Panc1 (cell line): ENCODE data around the gene UBE2V1. TPM values are rescaled to one million over a fixed set of nuclear protein-coding genes. Genes with fewer than 3 reads are reported as not detected.

Experiments used
- ATAC-seq: fragments of 200-7000 bp; cut with Tn5 transposase; 2 replicates; pipeline ENCODE4 v1.9.1; 2020; ENCODE audit warnings: mild to moderate bottlenecking, moderate library complexity
- BruUV-seq: library from RNA; stranded (reverse); fragments of 400-500 nt; replicated peaks from 2 replicates; lab custom pipeline; 2021; lab: Mats Ljungman, UMichigan
- CTCF ChIA-PET: fragments of 300-600 bp; sonication (Branson Sonifier 250); formaldehyde crosslinking; loops from one replicate; lab custom pipeline; 2022; ENCODE audit warnings: antibody characterized with exemption; lab: Charles Lee
- POLR2A ChIA-PET: fragments of 300-600 bp; sonication (Branson Sonifier 250); formaldehyde crosslinking; loops from one replicate; lab custom pipeline; 2022; ENCODE audit warnings: antibody characterized with exemption; lab: Charles Lee
- DNase-seq: peaks from one replicate; pipeline ENCODE4 v3.0.0-alpha.2; 2010; ENCODE audit warnings: low read depth, low spot score
- H3K27ac ChIP-seq: 2 replicates; pipeline ENCODE4 v1.5.1; 2011; ENCODE audit warnings: mild to moderate bottlenecking, low read length, inconsistent platforms
- H3K27me3 ChIP-seq: fragments of 200-500 bp; sonication (Bioruptor generic); 2 replicates; pipeline ENCODE4 v1.6.0; 2014; ENCODE audit warnings: low read length, inconsistent platforms; ENCODE audit not compliant: control insufficient read depth, insufficient read depth
- H3K36me3 ChIP-seq: fragments of 200-500 bp; sonication (Bioruptor generic); 2 replicates; pipeline ENCODE4 v1.5.1; 2014; ENCODE audit warnings: inconsistent platforms, mild to moderate bottlenecking, low read length, moderate library complexity; ENCODE audit not compliant: control insufficient read depth, insufficient read depth
- H3K4me1 ChIP-seq: 2 replicates; pipeline ENCODE4 v1.5.1; 2011; ENCODE audit warnings: inconsistent platforms, mild to moderate bottlenecking, low read length, moderate library complexity; ENCODE audit not compliant: control insufficient read depth, insufficient read depth
- H3K4me3 ChIP-seq, 2 experiments: 2 replicates each; pipeline ENCODE4 v1.5.1; 2011 to 2012; ENCODE audit warnings: low read depth in 2 of 2, low read length in 2 of 2, mild to moderate bottlenecking in 2 of 2, inconsistent platforms in 1 of 2, moderate library complexity in 1 of 2
- H3K9me3 ChIP-seq: fragments of 200-500 bp; sonication (Bioruptor generic); 2 replicates; pipeline ENCODE4 v1.5.1; 2014; ENCODE audit warnings: low read depth, mild to moderate bottlenecking, inconsistent platforms, low read length, moderate library complexity; ENCODE audit not compliant: control insufficient read depth, insufficient read depth
- POLR2AphosphoS5 ChIP-seq: IDR thresholded peaks from 2 replicates; pipeline ENCODE4 v1.6.1; 2012; ENCODE audit warnings: mild to moderate bottlenecking, low read depth, low read length, moderate library complexity
- SIN3A ChIP-seq: IDR thresholded peaks from 2 replicates; pipeline ENCODE4 v1.6.1; 2012; ENCODE audit warnings: low read depth, mild to moderate bottlenecking, low read length, moderate library complexity, borderline replicate concordance; ENCODE audit not compliant: insufficient read depth
- TCF7L2 ChIP-seq: IDR thresholded peaks from 2 replicates; pipeline ENCODE4 v1.6.1; 2011; ENCODE audit warnings: mild to moderate bottlenecking, low read depth, low read length, inconsistent platforms
- in situ Hi-C: cut with HindIII; loops from 2 replicates; pipeline ENCODE4 v1.10.0; 2016; ENCODE audit warnings: low sequenced_read_pairs, low pct_unique_long_range_greater_than_20kb
- intact Hi-C: fragments of 100-400 bp; cut with micrococcal nuclease; formaldehyde crosslinking; loops from one replicate; pipeline ENCODE4 v1.10.0; 2022; ENCODE audit not compliant: unreplicated experiment
- total RNA-seq: library from RNA; stranded (reverse); gene quantifications from one replicate; pipeline ENCODE4 v1.2.1, GENCODE V29; 2021; ENCODE audit not compliant: unreplicated experiment
- TF ChIP-seq, protein P1 (sequence below): fragments of 450-650 bp; IDR thresholded peaks from 2 replicates; pipeline ENCODE4 v1.5.1; 2017; ENCODE audit warnings: mild to moderate bottlenecking
- TF ChIP-seq, protein P2 (sequence below), 2 experiments: IDR thresholded peaks; 2 replicates each; pipeline ENCODE4 v1.6.1; 2011 to 2012; ENCODE audit warnings: low read depth in 2 of 2, control low read depth in 1 of 2, low read length in 1 of 2, mild to moderate bottlenecking in 1 of 2, moderate library complexity in 1 of 2; ENCODE audit not compliant: insufficient read depth in 1 of 2

UBE2V1 gene
- total RNA-seq, 1 experiment from 2014 or later: 115 TPM

DNA sequence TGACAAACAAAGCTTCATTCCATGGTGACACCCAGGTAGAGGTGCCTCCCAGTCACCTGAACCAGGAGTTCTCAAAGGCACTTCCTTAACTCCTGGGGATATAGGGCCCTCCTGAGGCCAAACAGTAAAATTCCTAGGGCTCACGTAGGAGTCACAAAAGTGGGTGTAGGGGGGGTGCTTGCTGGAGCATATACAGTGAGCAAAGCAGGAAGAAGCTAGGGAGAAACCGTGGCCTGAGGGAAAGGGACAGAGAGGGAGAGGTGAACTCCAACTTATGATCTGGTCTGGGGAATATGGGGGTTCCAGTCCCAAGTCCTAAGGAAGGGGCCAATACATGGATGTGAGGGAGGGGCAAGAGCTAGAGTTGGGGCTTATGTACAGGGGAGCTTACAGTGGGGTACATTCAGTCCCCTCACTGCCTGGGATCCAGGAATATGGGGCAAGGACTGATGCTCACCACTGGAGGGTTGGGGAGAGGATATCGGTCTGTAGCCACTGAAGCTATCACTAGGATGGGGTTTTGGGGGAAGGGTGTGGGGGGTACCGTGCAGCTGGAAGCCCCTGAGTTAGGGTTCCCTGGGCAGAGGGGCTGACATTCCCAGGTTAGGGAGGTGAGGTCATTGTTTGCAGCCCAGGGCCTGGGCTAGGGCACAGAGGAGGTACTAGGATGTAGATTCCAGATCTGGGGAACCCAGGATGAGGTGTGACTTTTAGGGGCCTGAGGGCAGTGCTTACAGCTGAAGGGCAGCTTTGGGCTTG, 39.6 kb upstream of the UBE2V1 start:
- no peak for DNase-seq
- in situ Hi-C loops: no loop called here

DNA sequence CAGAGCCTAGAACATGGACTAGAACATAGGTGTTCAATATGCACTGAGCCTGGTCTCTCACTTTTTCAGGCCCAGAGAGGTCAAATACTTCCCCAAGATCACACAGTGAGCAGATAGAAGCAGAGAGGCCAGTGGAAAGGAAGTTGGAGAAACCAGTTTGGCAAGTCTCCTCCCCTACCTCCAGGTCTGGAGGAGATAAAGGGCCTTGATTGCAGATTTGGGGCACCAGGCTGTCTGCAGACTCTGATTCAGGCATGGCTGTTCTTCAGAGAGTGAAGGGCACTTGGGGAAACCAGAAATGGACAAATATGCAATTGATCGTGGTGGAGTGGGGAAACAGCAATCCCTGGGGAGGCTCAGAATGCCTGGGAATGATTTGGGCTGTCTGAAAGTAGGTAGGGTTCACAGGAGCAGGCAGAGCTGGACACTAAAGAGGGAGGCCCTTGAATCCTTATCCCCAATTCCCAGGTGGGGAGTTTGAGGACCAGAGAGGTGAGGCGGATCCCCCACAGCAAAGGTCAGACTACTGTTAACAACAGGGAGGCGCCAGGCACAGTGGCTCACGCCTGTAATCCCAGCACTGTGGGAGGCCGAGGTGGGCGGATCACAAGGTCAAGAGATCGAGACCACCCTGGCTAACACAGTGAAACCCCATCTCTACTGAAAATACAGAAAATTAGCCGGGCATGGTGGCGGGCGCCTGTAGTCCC, 38.2 kb upstream of the UBE2V1 start:
- Histone ChIP-seq H3K9me3 (no peaks in the 10 kb centered on the region), H3K4me3 (peak overlapping the region; percentile 92 to 95), H3K27me3 (no peaks in the 10 kb centered on the region), H3K36me3 (peaks cover 13% of the 10 kb centered on the region), H3K27ac (peak overlapping the region; percentile 97), H3K4me1 (peaks cover 65% of the 10 kb centered on the region)
- DNase-seq (no peak), ATAC-seq (no peak)
- in situ Hi-C loops (no loop called here), intact Hi-C loops (no loop called here)
- ChIA-PET CTCF (no interaction called here), POLR2A (interaction anchor here (1.0 to 1.1 kb wide), 2 partner anchors 27 to 29 kb away, joined by 3 to 4 read pairs; no protein-coding TSS in a partner anchor)
- no peak for TF ChIP-seq TCF7L2
- TF ChIP-seq SIN3A: no peak
- TF ChIP-seq, protein P1, sequence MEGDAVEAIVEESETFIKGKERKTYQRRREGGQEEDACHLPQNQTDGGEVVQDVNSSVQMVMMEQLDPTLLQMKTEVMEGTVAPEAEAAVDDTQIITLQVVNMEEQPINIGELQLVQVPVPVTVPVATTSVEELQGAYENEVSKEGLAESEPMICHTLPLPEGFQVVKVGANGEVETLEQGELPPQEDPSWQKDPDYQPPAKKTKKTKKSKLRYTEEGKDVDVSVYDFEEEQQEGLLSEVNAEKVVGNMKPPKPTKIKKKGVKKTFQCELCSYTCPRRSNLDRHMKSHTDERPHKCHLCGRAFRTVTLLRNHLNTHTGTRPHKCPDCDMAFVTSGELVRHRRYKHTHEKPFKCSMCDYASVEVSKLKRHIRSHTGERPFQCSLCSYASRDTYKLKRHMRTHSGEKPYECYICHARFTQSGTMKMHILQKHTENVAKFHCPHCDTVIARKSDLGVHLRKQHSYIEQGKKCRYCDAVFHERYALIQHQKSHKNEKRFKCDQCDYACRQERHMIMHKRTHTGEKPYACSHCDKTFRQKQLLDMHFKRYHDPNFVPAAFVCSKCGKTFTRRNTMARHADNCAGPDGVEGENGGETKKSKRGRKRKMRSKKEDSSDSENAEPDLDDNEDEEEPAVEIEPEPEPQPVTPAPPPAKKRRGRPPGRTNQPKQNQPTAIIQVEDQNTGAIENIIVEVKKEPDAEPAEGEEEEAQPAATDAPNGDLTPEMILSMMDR: no peak
- TF ChIP-seq, protein P2, sequence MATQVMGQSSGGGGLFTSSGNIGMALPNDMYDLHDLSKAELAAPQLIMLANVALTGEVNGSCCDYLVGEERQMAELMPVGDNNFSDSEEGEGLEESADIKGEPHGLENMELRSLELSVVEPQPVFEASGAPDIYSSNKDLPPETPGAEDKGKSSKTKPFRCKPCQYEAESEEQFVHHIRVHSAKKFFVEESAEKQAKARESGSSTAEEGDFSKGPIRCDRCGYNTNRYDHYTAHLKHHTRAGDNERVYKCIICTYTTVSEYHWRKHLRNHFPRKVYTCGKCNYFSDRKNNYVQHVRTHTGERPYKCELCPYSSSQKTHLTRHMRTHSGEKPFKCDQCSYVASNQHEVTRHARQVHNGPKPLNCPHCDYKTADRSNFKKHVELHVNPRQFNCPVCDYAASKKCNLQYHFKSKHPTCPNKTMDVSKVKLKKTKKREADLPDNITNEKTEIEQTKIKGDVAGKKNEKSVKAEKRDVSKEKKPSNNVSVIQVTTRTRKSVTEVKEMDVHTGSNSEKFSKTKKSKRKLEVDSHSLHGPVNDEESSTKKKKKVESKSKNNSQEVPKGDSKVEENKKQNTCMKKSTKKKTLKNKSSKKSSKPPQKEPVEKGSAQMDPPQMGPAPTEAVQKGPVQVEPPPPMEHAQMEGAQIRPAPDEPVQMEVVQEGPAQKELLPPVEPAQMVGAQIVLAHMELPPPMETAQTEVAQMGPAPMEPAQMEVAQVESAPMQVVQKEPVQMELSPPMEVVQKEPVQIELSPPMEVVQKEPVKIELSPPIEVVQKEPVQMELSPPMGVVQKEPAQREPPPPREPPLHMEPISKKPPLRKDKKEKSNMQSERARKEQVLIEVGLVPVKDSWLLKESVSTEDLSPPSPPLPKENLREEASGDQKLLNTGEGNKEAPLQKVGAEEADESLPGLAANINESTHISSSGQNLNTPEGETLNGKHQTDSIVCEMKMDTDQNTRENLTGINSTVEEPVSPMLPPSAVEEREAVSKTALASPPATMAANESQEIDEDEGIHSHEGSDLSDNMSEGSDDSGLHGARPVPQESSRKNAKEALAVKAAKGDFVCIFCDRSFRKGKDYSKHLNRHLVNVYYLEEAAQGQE (IDR thresholded peaks at IDR 0.05; ENCODE audit: insufficient read depth in 1 of 2, low read depth in 2 of 2, low read length in 1 of 2): no peak
- no peak for TF ChIP-seq POLR2AphosphoS5
- BruUV-seq: no TSS peak

More for the DNA sequence above, 39.6 kb upstream of the UBE2V1 start:
- Histone ChIP-seq H3K27ac (peak overlapping the region; percentile 97), H3K4me3 (peak overlapping the region; percentile 92 to 95), H3K4me1 (peaks cover 51% of the 10 kb centered on the region), H3K27me3 (no peaks in the 10 kb centered on the region), H3K36me3 (peaks cover 8% of the 10 kb centered on the region), H3K9me3 (no peaks in the 10 kb centered on the region)
- ATAC-seq: no peak
- intact Hi-C loops: no loop called here
- TSS peak; percentile 71 for BruUV-seq
- ChIA-PET POLR2A (interaction anchor here (0.6 to 1.0 kb wide), 2 partner anchors 30 to 37 kb away, joined by 3 to 5 read pairs; no protein-coding TSS in a partner anchor), CTCF (interaction anchor here (0.7 to 1.2 kb wide), 3 partner anchors 9 to 31 kb away, joined by 3 to 4 read pairs (median 3); no protein-coding TSS in a partner anchor)
- TF ChIP-seq TCF7L2 (no peak), SIN3A (0 out of 2 replicates have a peak, but pooled peaks have one; percentile 41), POLR2AphosphoS5 (peak; percentile 9; the same call in 1 of the 2 replicates)
- TF ChIP-seq, protein P1: no peak
